Fibroblast of lung (primary cell): ENCODE measurements around the gene GRB10. TPM values are rescaled to one million over a fixed set of nuclear protein-coding genes. Genes with fewer than 3 reads are reported as not detected.

ENCODE experiments used
- DNase-seq, 2 donors: peaks; one replicate each; pipeline versions ENCODE4 v3.0.0 to v3.0.0-alpha.2; 2010; ENCODE audit warnings: low read depth in 2 of 2
- H2AFZ ChIP-seq: 2 replicates; pipeline ENCODE4 v1.5.1; 2012; ENCODE audit warnings: low read length, control low read depth, inconsistent platforms
- H3K27ac ChIP-seq: 2 replicates; pipeline ENCODE4 v1.5.1; 2011; ENCODE audit warnings: low read length, control low read depth; ENCODE audit not compliant: insufficient read depth
- H3K27me3 ChIP-seq: 2 replicates; pipeline ENCODE4 v1.5.1; 2011; ENCODE audit warnings: mild to moderate bottlenecking, low read length; ENCODE audit not compliant: control insufficient read depth, insufficient read depth
- H3K36me3 ChIP-seq: 2 replicates; pipeline ENCODE4 v1.5.1; 2011; ENCODE audit warnings: low read length; ENCODE audit not compliant: control insufficient read depth, insufficient read depth
- H3K4me1 ChIP-seq: 2 replicates; pipeline ENCODE4 v1.5.1; 2011; ENCODE audit warnings: low read length; ENCODE audit not compliant: control insufficient read depth, insufficient read depth; ENCODE audit errors: extremely low read depth
- H3K4me2 ChIP-seq: 2 replicates; pipeline ENCODE4 v1.5.1; 2011; ENCODE audit warnings: low read length, control low read depth; ENCODE audit not compliant: insufficient read depth; ENCODE audit errors: extremely low read depth
- H3K4me3 ChIP-seq, 4 experiments: fragments of 200-600 bp in 1 of 4; sonication (generic) in 1 of 4; replicated peaks in 1 of 4; 2 replicates each; pipeline ENCODE4 v1.5.1; 2011 to 2016; ENCODE audit warnings: low read length in 4 of 4, low read depth in 3 of 4, mild to moderate bottlenecking in 3 of 4, control low read depth in 2 of 4, inconsistent platforms in 1 of 4, mixed read lengths in 1 of 4; ENCODE audit not compliant: insufficient read depth in 1 of 4; ENCODE audit errors: control extremely low read depth in 1 of 4
- H3K79me2 ChIP-seq: 2 replicates; pipeline ENCODE4 v1.5.1; 2012; ENCODE audit warnings: mild to moderate bottlenecking, low read length, inconsistent platforms; ENCODE audit not compliant: control insufficient read depth, insufficient read depth
- H3K9ac ChIP-seq: 2 replicates; pipeline ENCODE4 v1.5.1; 2011; ENCODE audit warnings: mild to moderate bottlenecking, low read length, control low read depth; ENCODE audit not compliant: insufficient read depth
- H3K9me3 ChIP-seq: 2 replicates; pipeline ENCODE4 v1.5.1; 2012; ENCODE audit warnings: low read depth, low read length; ENCODE audit not compliant: control insufficient read depth, insufficient read depth
- H4K20me1 ChIP-seq: 2 replicates; pipeline ENCODE4 v1.5.1; 2011; ENCODE audit warnings: low read length; ENCODE audit not compliant: control insufficient read depth, insufficient read depth; ENCODE audit errors: extremely low read depth
- CTCF ChIP-seq, 2 donors: IDR thresholded peaks in 1 of 2; conservative IDR thresholded peaks in 1 of 2; 1 replicate in 1 of 2; 2 replicates in 1 of 2; pipeline ENCODE4 v1.5.1; 2011 to 2012; ENCODE audit warnings: low read length in 2 of 2, control low read depth in 1 of 2, inconsistent platforms in 1 of 2, low read depth in 1 of 2, mild to moderate bottlenecking in 1 of 2
- EZH2 ChIP-seq: IDR thresholded peaks from 2 replicates; pipeline ENCODE4 v1.5.1; 2012; ENCODE audit warnings: low read length, control low read depth, mild to moderate bottlenecking; ENCODE audit errors: missing control alignments
- polyA plus RNA-seq, 2 donors: library from polyadenylated mRNA; depleted of rRNA in 1 of 2; stranded (reverse) in 1 of 2; unstranded in 1 of 2; fragments of >200 nt; gene quantifications; 2 replicates each; pipeline ENCODE4 v1.2.1, GENCODE V29; 2011 to 2012; ENCODE audit warnings: missing spikeins in 1 of 2
- total RNA-seq: library from RNA; depleted of rRNA; stranded (reverse); fragments of >200 nt; gene quantifications from 2 replicates; pipeline ENCODE4 v1.2.1, GENCODE V29; 2014

GRB10 gene
- total and polyA plus RNA-seq, 2 donors (not counting 1 experiment from before 2014, with no cell fraction given): 11.1 to 64.1 TPM

GRCh38 chr7:50625360-50625759 is 157.3 kb downstream of the GRB10 start:
- TF ChIP-seq EZH2 (no peak), CTCF (conservative IDR thresholded peaks at IDR 0.05 in 1 of 2, IDR thresholded peaks at IDR 0.05 in 1 of 2; ENCODE audit: low read depth in 1 of 2, low read length in 2 of 2) (no peak)
- no peaks in the 10 kb centered on the region for H3K4me1 ChIP-seq
- H4K20me1 ChIP-seq: no peaks in the 10 kb centered on the region
- H3K36me3 ChIP-seq: no peaks in the 10 kb centered on the region
- H3K4me3 ChIP-seq: no peak overlapping the region
- H3K79me2 ChIP-seq: no peaks in the 10 kb centered on the region
- no peaks in the 10 kb centered on the region for H3K27me3 ChIP-seq
- H3K9ac ChIP-seq: no peak overlapping the region
- no peak for DNase-seq
- H3K9me3 ChIP-seq: no peaks in the 10 kb centered on the region
- H3K4me2 ChIP-seq: no peak overlapping the region
- no peak overlapping the region for H2AFZ ChIP-seq
- H3K27ac ChIP-seq: no peak overlapping the region

GRCh38 chr7:50622821-50623220 is 159.9 kb downstream of the GRB10 start:
- Histone ChIP-seq H3K4me3 (no peak overlapping the region), H3K79me2 (no peaks in the 10 kb centered on the region), H4K20me1 (no peaks in the 10 kb centered on the region), H3K4me1 (no peaks in the 10 kb centered on the region), H3K4me2 (no peak overlapping the region), H3K9ac (no peak overlapping the region), H3K27me3 (no peaks in the 10 kb centered on the region), H3K36me3 (no peaks in the 10 kb centered on the region), H3K9me3 (no peaks in the 10 kb centered on the region), H3K27ac (no peak overlapping the region), H2AFZ (no peak overlapping the region)
- no peak for DNase-seq
- TF ChIP-seq CTCF (conservative IDR thresholded peaks at IDR 0.05 in 1 of 2, IDR thresholded peaks at IDR 0.05 in 1 of 2; ENCODE audit: low read depth in 1 of 2, low read length in 2 of 2): no peak
- TF ChIP-seq EZH2: no peak

GRCh38 chr7:50621973-50622490 is 160.7 kb downstream of the GRB10 start:
- no peak overlapping the region for H2AFZ ChIP-seq
- no peak overlapping the region for H3K9ac ChIP-seq
- H3K36me3 ChIP-seq: no peaks in the 10 kb centered on the region
- H3K4me2 ChIP-seq: no peak overlapping the region
- H3K27ac ChIP-seq: no peak overlapping the region
- TF ChIP-seq EZH2: no peak
- no peak for TF ChIP-seq CTCF (conservative IDR thresholded peaks at IDR 0.05 in 1 of 2, IDR thresholded peaks at IDR 0.05 in 1 of 2; ENCODE audit: low read depth in 1 of 2, low read length in 2 of 2)
- no peaks in the 10 kb centered on the region for H3K4me1 ChIP-seq
- no peak overlapping the region for H3K4me3 ChIP-seq
- no peaks in the 10 kb centered on the region for H3K9me3 ChIP-seq
- no peaks in the 10 kb centered on the region for H3K79me2 ChIP-seq
- H3K27me3 ChIP-seq: no peaks in the 10 kb centered on the region
- H4K20me1 ChIP-seq: no peaks in the 10 kb centered on the region
- DNase-seq: no peak
